WTC11 (cell line): ENCODE measurements around the gene RASA2. TPM values are rescaled to one million over a fixed set of nuclear protein-coding genes. Genes with fewer than 3 reads are reported as not detected.

ENCODE experiments used
- ATAC-seq: fragments of 200-7000 bp; cut with Tn5 transposase; 2 replicates; pipeline ENCODE4 v1.10.0; 2021; ENCODE audit warnings: mild to moderate bottlenecking, moderate library complexity
- CTCF ChIA-PET: fragments of 300-600 bp; sonication (Branson Sonifier 250); formaldehyde crosslinking; loops from one replicate; lab custom pipeline; 2021; ENCODE audit warnings: antibody characterized with exemption; lab: Charles Lee
- POLR2A ChIA-PET: fragments of 350-600 bp; sonication (Branson Sonifier 250); formaldehyde crosslinking; loops from one replicate; lab custom pipeline; 2021; ENCODE audit warnings: antibody characterized with exemption; lab: Charles Lee
- DNase-seq: peaks from one replicate; pipeline ENCODE4 v3.0.0; 2021; ENCODE audit warnings: low spot score
- H3K27ac Mint-ChIP-seq: 2 replicates; pipeline ENCODE4 v1.8.0; 2021; ENCODE audit warnings: mixed read lengths
- H3K27me3 Mint-ChIP-seq: 2 replicates; pipeline ENCODE4 v1.8.0; 2021; ENCODE audit warnings: low read depth, mild to moderate bottlenecking, moderate library complexity, mixed read lengths
- H3K36me3 Mint-ChIP-seq: 2 replicates; pipeline ENCODE4 v1.8.0; 2021; ENCODE audit warnings: mixed read lengths
- H3K4me1 Mint-ChIP-seq: 2 replicates; pipeline ENCODE4 v1.8.0; 2022; ENCODE audit warnings: mixed read lengths
- H3K4me3 Mint-ChIP-seq: 2 replicates; pipeline ENCODE4 v1.8.0; 2021; ENCODE audit warnings: mild to moderate bottlenecking, moderate library complexity, mixed read lengths
- H3K9me3 Mint-ChIP-seq: 2 replicates; pipeline ENCODE4 v1.8.0; 2021; ENCODE audit warnings: mixed read lengths
- FOXP1 ChIP-seq: sonication (generic); formaldehyde crosslinking; IDR thresholded peaks from 2 replicates; pipeline ENCODE4 v1.8.0; 2022; ENCODE audit warnings: missing genetic modification reagents, mild to moderate bottlenecking, moderate library complexity, borderline replicate concordance
- GTF2I ChIP-seq: fragments of 250-450 bp; sonication (Bioruptor Pico); conservative IDR thresholded peaks from 2 replicates; pipeline ENCODE4 v1.4.0; 2021; ENCODE audit warnings: mild to moderate bottlenecking
- IRF2 ChIP-seq: sonication (generic); formaldehyde crosslinking; IDR thresholded peaks from 2 replicates; pipeline ENCODE4 v1.8.0; 2022; ENCODE audit warnings: low read depth, missing genetic modification reagents, borderline replicate concordance
- PRRX2 ChIP-seq: fragments of 250-450 bp; sonication (Bioruptor Pico); IDR thresholded peaks from 2 replicates; pipeline ENCODE4 v1.8.0; 2021; ENCODE audit warnings: mild to moderate bottlenecking
- RORB ChIP-seq: fragments of 250-450 bp; sonication (Bioruptor Pico); IDR thresholded peaks from 2 replicates; pipeline ENCODE4 v1.9.0; 2021; ENCODE audit warnings: mild to moderate bottlenecking
- TCF7 ChIP-seq: sonication (generic); formaldehyde crosslinking; IDR thresholded peaks from 2 replicates; pipeline ENCODE4 v1.8.0; 2022; ENCODE audit warnings: mild to moderate bottlenecking, low read depth, missing genetic modification reagents, moderate library complexity
- ZNF121 ChIP-seq: sonication (generic); formaldehyde crosslinking; IDR thresholded peaks from 2 replicates; pipeline ENCODE4 v1.8.0; 2023; ENCODE audit warnings: missing genetic modification reagents
- ZNF219 ChIP-seq: sonication (generic); formaldehyde crosslinking; IDR thresholded peaks from 2 replicates; pipeline ENCODE4 v1.8.0; 2023; ENCODE audit warnings: missing genetic modification reagents, mild to moderate bottlenecking, borderline replicate concordance
- ZNF416 ChIP-seq: fragments of 250-450 bp; sonication (Bioruptor Pico); IDR thresholded peaks from 2 replicates; pipeline ENCODE4 v1.9.0; 2021; ENCODE audit warnings: mild to moderate bottlenecking, inconsistent platforms
- ZNF671 ChIP-seq: fragments of 250-450 bp; sonication (Bioruptor Pico); IDR thresholded peaks from 2 replicates; pipeline ENCODE4 v1.8.0; 2021; ENCODE audit warnings: mild to moderate bottlenecking
- total RNA-seq: library from RNA; stranded (reverse); gene quantifications from 3 replicates; pipeline ENCODE4 v1.2.3, GENCODE V29; 2021
- TF ChIP-seq, protein P1 (sequence below): sonication (generic); formaldehyde crosslinking; conservative IDR thresholded peaks from 2 replicates; pipeline ENCODE4 v1.8.1; 2023; ENCODE audit warnings: mild to moderate bottlenecking, low read depth, missing genetic modification reagents, moderate library complexity
- TF ChIP-seq, protein P2 (sequence below): sonication (generic); formaldehyde crosslinking; IDR thresholded peaks from 2 replicates; pipeline ENCODE4 v1.8.1; 2022; ENCODE audit warnings: low read depth, missing genetic modification reagents, borderline replicate concordance
- TF ChIP-seq, protein P3 (sequence below): sonication (generic); formaldehyde crosslinking; conservative IDR thresholded peaks from 2 replicates; pipeline ENCODE4 v1.8.1; 2022; ENCODE audit warnings: mild to moderate bottlenecking, missing genetic modification reagents
- TF ChIP-seq, protein P4 (sequence below): sonication (generic); formaldehyde crosslinking; IDR thresholded peaks from 2 replicates; pipeline ENCODE4 v1.8.1; 2023; ENCODE audit warnings: mild to moderate bottlenecking, missing genetic modification reagents, borderline replicate concordance
- TF ChIP-seq, protein P5 (sequence below): sonication (generic); formaldehyde crosslinking; IDR thresholded peaks from 2 replicates; pipeline ENCODE4 v1.8.1; 2022; ENCODE audit warnings: missing genetic modification reagents, borderline replicate concordance
- TF ChIP-seq, protein P6 (sequence below): sonication (generic); formaldehyde crosslinking; IDR thresholded peaks from 2 replicates; pipeline ENCODE4 v1.8.0; 2022; ENCODE audit warnings: missing genetic modification reagents
- TF ChIP-seq, protein P7 (sequence below): sonication (generic); formaldehyde crosslinking; IDR thresholded peaks from 2 replicates; pipeline ENCODE4 v1.8.1; 2022; ENCODE audit warnings: low read depth, mild to moderate bottlenecking, moderate library complexity, missing genetic modification reagents, borderline replicate concordance

RASA2 gene
- total RNA-seq, 1 experiment from 2014 or later, result 13.9 TPM

DNA sequence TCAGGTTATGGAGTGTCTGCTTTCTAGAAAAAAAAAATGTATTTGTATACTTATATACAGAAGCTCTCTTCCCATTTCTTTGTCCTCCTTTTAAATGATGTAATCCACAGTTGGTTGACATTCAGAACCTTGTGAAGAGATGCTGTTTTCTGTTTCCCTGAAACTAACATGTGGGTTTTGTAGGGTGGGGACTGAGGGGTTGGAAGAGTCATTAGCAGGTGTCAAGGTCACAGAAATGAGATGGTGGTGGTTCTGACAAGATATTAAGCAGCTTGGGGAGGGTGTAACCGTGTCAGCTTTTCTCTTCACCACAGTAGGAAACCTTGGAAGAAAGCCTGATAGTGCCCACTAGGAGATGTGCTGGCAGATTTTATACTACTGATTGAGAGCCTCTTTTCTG lies 2.4 kb downstream of the RASA2 start (continued):
- TF ChIP-seq, protein P1, sequence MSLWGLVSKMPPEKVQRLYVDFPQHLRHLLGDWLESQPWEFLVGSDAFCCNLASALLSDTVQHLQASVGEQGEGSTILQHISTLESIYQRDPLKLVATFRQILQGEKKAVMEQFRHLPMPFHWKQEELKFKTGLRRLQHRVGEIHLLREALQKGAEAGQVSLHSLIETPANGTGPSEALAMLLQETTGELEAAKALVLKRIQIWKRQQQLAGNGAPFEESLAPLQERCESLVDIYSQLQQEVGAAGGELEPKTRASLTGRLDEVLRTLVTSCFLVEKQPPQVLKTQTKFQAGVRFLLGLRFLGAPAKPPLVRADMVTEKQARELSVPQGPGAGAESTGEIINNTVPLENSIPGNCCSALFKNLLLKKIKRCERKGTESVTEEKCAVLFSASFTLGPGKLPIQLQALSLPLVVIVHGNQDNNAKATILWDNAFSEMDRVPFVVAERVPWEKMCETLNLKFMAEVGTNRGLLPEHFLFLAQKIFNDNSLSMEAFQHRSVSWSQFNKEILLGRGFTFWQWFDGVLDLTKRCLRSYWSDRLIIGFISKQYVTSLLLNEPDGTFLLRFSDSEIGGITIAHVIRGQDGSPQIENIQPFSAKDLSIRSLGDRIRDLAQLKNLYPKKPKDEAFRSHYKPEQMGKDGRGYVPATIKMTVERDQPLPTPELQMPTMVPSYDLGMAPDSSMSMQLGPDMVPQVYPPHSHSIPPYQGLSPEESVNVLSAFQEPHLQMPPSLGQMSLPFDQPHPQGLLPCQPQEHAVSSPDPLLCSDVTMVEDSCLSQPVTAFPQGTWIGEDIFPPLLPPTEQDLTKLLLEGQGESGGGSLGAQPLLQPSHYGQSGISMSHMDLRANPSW, result no peak
- no peak for TF ChIP-seq ZNF416 (CRISPR knock-in tag)
- TF ChIP-seq, protein P2, sequence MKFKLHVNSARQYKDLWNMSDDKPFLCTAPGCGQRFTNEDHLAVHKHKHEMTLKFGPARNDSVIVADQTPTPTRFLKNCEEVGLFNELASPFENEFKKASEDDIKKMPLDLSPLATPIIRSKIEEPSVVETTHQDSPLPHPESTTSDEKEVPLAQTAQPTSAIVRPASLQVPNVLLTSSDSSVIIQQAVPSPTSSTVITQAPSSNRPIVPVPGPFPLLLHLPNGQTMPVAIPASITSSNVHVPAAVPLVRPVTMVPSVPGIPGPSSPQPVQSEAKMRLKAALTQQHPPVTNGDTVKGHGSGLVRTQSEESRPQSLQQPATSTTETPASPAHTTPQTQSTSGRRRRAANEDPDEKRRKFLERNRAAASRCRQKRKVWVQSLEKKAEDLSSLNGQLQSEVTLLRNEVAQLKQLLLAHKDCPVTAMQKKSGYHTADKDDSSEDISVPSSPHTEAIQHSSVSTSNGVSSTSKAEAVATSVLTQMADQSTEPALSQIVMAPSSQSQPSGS, result no peak
- TF ChIP-seq, protein P3, sequence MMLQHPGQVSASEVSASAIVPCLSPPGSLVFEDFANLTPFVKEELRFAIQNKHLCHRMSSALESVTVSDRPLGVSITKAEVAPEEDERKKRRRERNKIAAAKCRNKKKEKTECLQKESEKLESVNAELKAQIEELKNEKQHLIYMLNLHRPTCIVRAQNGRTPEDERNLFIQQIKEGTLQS (CRISPR knock-in tag), result no peak
- TF ChIP-seq, protein P4, sequence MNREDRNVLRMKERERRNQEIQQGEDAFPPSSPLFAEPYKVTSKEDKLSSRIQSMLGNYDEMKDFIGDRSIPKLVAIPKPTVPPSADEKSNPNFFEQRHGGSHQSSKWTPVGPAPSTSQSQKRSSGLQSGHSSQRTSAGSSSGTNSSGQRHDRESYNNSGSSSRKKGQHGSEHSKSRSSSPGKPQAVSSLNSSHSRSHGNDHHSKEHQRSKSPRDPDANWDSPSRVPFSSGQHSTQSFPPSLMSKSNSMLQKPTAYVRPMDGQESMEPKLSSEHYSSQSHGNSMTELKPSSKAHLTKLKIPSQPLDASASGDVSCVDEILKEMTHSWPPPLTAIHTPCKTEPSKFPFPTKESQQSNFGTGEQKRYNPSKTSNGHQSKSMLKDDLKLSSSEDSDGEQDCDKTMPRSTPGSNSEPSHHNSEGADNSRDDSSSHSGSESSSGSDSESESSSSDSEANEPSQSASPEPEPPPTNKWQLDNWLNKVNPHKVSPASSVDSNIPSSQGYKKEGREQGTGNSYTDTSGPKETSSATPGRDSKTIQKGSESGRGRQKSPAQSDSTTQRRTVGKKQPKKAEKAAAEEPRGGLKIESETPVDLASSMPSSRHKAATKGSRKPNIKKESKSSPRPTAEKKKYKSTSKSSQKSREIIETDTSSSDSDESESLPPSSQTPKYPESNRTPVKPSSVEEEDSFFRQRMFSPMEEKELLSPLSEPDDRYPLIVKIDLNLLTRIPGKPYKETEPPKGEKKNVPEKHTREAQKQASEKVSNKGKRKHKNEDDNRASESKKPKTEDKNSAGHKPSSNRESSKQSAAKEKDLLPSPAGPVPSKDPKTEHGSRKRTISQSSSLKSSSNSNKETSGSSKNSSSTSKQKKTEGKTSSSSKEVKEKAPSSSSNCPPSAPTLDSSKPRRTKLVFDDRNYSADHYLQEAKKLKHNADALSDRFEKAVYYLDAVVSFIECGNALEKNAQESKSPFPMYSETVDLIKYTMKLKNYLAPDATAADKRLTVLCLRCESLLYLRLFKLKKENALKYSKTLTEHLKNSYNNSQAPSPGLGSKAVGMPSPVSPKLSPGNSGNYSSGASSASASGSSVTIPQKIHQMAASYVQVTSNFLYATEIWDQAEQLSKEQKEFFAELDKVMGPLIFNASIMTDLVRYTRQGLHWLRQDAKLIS (CRISPR knock-in tag), result no peak
- no peak for TF ChIP-seq GTF2I (CRISPR knock-in tag)
- TF ChIP-seq, protein P5, sequence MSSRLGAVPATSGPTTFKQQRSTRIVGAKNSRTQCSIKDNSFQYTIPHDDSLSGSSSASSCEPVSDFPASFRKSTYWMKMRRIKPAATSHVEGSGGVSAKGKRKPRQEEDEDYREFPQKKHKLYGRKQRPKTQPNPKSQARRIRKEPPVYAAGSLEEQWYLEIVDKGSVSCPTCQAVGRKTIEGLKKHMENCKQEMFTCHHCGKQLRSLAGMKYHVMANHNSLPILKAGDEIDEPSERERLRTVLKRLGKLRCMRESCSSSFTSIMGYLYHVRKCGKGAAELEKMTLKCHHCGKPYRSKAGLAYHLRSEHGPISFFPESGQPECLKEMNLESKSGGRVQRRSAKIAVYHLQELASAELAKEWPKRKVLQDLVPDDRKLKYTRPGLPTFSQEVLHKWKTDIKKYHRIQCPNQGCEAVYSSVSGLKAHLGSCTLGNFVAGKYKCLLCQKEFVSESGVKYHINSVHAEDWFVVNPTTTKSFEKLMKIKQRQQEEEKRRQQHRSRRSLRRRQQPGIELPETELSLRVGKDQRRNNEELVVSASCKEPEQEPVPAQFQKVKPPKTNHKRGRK, result no peak
- TF ChIP-seq, protein P6, sequence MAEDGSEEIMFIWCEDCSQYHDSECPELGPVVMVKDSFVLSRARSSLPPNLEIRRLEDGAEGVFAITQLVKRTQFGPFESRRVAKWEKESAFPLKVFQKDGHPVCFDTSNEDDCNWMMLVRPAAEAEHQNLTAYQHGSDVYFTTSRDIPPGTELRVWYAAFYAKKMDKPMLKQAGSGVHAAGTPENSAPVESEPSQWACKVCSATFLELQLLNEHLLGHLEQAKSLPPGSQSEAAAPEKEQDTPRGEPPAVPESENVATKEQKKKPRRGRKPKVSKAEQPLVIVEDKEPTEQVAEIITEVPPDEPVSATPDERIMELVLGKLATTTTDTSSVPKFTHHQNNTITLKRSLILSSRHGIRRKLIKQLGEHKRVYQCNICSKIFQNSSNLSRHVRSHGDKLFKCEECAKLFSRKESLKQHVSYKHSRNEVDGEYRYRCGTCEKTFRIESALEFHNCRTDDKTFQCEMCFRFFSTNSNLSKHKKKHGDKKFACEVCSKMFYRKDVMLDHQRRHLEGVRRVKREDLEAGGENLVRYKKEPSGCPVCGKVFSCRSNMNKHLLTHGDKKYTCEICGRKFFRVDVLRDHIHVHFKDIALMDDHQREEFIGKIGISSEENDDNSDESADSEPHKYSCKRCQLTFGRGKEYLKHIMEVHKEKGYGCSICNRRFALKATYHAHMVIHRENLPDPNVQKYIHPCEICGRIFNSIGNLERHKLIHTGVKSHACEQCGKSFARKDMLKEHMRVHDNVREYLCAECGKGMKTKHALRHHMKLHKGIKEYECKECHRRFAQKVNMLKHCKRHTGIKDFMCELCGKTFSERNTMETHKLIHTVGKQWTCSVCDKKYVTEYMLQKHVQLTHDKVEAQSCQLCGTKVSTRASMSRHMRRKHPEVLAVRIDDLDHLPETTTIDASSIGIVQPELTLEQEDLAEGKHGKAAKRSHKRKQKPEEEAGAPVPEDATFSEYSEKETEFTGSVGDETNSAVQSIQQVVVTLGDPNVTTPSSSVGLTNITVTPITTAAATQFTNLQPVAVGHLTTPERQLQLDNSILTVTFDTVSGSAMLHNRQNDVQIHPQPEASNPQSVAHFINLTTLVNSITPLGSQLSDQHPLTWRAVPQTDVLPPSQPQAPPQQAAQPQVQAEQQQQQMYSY (CRISPR knock-in tag), result no peak
- no peak for TF ChIP-seq RORB (CRISPR knock-in tag)

DNA sequence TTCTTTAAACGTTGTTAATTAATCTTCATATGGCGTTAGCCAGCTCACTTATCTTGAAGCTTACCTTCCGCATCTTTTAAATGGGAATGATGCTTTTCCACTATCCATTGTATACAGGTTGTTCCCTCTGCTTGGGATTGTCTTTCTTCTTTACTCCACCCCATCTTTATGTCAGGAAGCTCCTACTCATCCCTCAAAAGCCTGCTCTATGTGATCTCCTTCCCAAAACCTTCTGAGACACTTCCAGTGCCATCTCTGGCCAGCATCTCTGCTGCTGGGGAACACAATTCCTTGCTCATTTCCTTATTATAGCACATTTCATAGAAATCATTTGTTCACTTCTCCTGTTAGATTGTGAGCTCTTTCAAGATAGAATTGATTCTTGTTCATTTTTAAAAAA lies 4.3 kb downstream of the RASA2 start:
- Mint-ChIP-seq H3K36me3 (no peaks in the 10 kb centered on the region; the same call in 1 of the 2 replicates), H3K4me3 (no peak overlapping the region), H3K9me3 (0 out of 2 replicates have a peak, but pooled peaks cover 3% of the 10 kb centered on the region), H3K27ac (no peak overlapping the region), H3K4me1 (peaks cover 39% of the 10 kb centered on the region), H3K27me3 (no peaks in the 10 kb centered on the region)
- CTCF ChIA-PET, result interaction anchor here (1.0 to 1.2 kb wide), 2 partner anchors 36 to 70 kb away, joined by 3 to 4 read pairs; no protein-coding TSS in a partner anchor
- POLR2A ChIA-PET, result no interaction called here
- DNase-seq, result no peak
- no peak for ATAC-seq
- TF ChIP-seq ZNF416 (CRISPR knock-in tag) (no peak), FOXP1 (no peak), PRRX2 (CRISPR knock-in tag) (no peak), IRF2 (no peak), ZNF219 (CRISPR knock-in tag) (no peak), ZNF121 (CRISPR knock-in tag) (no peak), TCF7 (no peak), ZNF671 (CRISPR knock-in tag) (no peak)
- TF ChIP-seq, protein P2, result no peak
- TF ChIP-seq, protein P7, sequence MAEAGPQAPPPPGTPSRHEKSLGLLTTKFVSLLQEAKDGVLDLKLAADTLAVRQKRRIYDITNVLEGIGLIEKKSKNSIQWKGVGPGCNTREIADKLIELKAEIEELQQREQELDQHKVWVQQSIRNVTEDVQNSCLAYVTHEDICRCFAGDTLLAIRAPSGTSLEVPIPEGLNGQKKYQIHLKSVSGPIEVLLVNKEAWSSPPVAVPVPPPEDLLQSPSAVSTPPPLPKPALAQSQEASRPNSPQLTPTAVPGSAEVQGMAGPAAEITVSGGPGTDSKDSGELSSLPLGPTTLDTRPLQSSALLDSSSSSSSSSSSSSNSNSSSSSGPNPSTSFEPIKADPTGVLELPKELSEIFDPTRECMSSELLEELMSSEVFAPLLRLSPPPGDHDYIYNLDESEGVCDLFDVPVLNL, result no peak
